NCI-H2107 (cell line): Measurements from ENCODE around the gene TCAP.

ENCODE experiments used
- DNase-seq: peaks from one replicate; lab custom pipeline; 2025; lab: John Stamatoyannopoulos, UW

TCAP gene

DNA sequence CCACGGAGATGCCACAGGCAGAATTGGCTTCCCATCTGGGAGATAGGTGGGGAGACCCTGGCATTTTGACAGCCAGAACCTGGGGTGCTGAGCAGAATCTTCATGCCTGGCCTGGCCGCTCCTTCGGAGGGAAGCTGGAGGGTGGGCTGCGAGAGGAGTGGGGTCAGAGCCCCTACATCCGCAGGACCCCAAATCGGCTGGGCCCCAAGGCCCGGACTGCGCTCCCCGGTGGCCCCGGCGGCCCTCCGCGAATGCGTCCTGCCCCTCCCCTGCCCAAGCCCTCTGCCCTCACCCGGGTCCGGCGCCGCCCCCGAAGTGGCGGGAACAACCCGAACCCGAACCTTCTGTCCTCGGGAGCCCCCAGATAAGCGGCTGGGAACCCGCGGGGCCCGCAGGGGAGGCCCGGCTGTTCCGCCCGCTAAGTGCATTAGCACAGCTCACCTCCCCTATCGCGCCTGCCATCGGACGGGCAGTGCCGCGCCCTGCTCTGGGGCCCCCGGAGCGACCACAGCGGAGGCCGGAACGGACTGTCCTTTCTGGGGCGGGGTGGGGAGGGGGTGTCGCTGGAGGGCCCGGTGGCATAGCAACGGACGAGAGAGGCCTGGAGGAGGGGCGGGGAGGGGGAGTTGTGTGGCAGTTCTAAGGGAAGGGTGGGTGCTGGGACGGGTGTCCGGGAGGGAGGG lies 2.3 kb downstream of the TCAP start:
- no peak for DNase-seq

DNA sequence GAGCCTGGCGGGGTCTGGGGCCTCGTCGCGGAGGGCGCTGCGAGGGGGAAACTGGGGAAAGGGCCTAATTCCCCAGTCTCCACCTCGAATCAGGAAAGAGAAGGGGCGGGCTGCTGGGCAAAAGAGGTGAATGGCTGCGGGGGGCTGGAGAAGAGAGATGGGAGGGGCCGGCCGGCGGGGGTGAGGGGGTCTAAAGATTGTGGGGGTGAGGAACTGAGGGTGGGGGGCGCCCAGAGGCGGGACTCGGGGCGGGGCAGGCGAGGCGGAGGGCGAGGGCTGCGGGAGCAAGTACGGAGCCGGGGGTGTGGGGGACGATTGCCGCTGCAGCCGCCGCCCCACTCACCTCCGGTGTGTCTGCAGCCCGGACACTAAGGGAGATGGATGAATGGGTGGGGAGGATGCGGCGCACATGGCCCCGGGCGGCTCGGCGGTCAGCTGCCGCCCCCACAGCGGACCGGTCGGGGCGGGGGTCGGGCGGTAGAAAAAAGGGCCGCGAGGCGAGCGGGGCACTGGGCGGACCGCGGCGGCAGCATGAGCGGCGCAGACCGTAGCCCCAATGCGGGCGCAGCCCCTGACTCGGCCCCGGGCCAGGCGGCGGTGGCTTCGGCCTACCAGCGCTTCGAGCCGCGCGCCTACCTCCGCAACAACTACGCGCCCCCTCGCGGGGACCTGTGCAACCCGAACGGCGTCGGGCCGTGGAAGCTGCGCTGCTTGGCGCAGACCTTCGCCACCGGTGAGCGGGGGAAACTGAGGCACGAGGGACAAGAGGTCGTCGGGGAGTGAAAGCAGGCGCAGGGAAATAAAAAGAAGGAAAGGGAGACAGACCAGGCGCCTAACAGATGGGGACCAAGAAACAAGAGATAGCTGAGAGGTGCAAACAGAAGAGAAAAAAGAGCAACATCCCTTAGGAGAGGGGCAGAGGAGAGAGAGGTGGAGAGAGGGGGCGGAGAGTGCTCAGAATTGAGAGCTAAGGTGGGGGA lies 3.1 kb downstream of the TCAP start, which contains the start of gene PNMT:
PNMT (plus strand) TSS at position 509 of the 980 bp plus-strand sequence; CDS start at position 532, 23 bp downstream.
- peak; percentile 52 for DNase-seq

- no peak for DNase-seq
Observed at GRCh38 chr17:39669897-39670735, 5.0 kb downstream of the TCAP start.

DNA sequence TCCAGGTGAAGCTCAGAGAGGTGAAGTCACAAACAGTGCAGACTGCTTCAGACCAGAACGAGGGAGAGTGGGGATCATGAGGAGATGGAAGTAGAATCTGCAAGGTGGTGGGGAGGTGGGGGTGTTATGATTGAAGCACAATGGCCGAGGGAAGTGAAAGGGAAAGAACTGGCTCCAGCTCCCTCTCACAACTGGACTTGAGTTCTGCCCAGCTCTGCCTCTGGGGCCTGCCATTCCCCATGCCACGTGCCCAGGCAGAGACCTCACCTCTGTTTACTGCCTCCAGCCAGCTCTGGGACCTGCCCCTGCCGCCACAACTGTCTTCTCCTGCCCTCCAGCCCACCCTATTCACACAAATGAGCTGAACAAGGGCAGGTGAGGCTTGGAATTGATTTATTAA lies 5.6 kb downstream of the TCAP start:
- no peak for DNase-seq

DNA sequence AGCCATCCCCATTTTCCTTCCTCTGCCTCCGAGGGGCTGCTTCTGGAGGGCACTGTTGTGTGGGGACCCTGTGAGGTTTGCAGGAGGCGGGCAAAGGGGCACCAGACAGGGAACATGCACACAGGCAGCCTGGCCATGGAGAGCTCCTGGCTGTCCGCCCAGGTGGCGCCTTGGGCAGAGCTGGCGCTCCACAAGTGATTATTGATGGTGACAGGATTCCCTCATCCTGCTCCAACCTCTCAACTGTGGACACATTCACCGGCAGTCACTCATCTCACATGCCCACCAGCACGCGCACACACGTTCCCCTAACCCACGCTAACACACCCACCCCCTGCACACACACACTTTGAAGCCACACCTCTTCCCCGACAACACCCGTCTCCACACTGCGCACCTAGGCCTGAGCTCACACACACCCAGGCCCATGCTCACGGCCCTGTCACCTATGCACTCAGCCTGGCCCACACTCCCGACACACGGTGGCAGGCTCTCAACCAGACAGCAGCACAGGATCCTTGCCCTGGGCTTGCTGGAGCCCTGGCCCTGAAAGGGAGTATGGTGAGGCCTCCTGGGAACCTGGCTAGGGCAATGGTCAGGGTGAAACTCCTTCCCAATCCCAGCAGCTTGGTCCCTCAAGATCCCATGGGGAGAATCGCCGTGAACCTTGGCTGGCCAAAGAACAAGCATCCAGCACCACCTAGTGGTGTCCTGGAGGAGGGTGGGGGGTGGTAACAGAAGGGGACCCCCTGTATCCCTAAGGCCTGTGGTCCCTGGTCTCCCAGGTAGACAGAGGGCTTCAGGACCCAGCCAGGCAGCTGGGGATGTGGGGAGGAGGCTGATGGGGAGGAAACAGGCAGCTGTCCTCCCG lies 6.7 kb downstream of the TCAP start:
- no peak for DNase-seq

- no peak for DNase-seq
Observed at GRCh38 chr17:39672522-39673334, 7.6 kb downstream of the TCAP start.

DNA sequence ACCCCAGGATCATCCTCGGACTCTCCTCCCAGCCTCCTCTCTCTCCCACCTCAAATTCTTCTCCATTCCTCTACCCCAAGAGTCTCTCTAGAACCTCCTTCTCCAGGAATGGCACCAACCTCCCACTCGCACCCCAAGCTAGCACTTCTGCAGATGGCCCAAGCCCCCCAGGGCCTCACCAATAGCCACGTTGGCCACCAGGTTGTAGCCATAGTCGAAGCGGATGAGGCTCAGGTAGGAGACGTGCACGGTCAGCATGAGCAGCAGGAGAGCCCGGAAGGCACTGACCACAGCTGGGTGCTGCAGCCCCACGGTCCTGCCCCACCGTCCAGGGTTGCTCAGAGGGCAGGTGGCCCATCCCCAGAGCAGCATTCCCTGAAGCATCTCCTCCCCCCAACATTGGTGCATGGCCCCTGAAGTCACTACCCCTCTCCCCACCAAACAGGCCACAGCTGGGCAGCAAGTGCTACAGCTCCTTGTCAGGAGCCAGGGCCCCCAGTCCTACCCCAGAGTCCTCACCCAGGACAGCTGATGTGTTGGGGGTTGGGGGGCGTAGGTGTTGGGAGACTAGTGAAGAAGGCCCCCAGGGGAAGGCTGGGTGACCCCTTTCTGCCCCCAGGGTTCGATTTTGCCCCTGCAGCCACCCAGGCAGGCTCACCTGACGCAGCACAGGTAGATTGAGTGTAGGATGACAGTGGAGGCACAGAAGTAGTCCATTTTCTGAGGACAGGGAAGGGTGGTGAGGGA lies 8.4 kb downstream of the TCAP start:
- DNase-seq: no peak

GRCh38 chr17:39674179-39674578 lies 9.0 kb downstream of the TCAP start:
- no peak for DNase-seq

DNA sequence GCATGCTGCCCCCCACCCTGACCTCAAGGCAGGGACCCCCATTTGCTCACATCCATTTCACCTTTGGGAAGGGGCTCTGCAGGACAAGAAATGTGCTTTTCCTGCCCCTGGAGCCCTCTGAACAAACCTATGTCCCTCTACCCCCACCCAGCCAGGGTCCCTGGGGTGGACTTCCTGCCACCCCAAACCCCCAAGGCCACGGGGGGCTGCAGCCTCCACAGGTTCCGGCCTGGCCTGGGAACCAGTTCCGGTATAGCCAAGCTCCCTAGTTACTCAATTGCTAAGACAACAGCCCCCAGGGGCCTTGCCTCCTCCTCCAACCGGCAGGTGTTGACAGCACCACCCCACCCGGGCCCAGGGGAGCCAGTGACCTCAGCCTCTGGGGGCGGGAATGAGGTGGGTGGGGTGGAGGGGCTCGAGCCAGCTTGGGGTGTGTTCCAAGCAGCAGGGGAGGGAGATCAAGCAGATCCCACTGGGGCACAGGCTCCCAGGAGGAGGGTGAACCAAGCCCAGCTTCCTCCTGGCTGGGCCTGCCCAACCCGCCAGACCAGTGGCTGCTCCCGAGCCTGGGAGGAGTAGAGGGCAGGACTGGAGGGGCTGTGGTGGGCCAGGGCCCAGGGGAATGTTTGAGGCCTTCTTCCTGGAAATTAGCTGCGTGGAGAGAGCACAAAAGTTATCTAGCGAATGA lies 9.7 kb downstream of the TCAP start:
- DNase-seq: peak; percentile 73

DNA sequence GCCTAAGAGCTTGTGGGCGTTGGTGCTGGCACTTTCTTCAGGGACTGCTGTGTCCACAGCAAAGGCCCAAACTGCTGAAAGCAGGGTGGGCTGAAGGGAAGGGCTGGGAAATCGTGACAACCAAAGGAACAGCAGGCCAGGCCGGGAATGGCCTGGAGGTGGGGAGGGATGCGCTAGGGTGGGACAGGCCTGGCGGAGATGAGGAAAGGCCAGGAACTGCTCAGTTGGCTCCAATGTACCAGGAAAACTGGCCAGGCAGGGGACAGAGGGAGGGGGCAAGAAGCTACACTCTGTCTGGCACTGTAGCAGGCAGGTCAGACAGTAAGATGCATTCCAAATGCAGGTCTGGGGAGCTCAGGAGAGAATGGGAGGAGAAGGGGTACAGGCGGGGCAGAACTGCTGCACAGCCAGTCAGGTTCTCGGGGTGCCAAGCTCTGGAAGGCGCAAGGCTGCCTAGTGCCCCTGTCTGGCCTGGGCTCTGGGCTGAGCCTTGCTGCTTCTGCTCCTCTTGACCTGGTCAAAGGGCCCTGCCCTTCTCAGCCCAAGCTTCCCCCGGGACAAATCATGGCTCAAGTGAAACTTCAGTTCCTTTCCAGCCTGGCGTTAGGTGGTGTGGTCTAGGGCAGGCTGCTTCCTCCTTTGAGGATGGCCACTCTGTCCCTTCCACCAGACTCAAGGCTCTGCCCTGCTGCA lies 10.4 kb downstream of the TCAP start:
- no peak for DNase-seq

DNA sequence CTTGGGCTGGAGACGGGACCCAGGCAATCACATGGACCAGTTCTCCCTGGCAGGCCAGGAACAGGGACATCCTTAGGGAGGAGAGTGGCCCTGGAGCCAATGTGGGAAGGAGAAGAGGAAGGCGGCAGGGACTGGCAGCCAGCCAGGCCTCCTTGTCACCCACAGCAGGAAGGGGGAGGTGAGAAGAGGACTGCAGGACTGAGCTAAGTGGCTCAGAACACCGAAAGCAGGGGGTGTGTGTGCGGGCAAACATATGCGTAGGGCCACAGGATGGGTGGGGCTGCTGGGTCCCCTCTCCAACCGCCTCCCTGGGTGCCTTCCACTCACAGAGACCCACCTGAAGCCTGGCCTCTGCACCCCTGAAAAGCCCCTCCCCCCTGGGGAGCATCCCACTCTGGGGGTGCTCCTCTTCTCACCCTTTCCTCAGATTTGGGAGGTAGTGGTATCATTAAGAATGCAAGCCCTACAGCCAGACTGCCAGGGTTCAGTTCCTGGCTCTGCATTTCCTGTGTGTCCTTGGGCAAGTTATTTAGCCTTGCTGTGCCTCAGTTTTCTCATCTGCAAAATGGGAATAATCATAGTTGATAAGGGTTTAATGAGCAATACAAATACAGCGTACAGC lies 11.2 kb downstream of the TCAP start:
- peak; percentile 78 for DNase-seq

- no peak for DNase-seq
Observed at GRCh38 chr17:39677072-39677471, 11.9 kb downstream of the TCAP start.

DNA sequence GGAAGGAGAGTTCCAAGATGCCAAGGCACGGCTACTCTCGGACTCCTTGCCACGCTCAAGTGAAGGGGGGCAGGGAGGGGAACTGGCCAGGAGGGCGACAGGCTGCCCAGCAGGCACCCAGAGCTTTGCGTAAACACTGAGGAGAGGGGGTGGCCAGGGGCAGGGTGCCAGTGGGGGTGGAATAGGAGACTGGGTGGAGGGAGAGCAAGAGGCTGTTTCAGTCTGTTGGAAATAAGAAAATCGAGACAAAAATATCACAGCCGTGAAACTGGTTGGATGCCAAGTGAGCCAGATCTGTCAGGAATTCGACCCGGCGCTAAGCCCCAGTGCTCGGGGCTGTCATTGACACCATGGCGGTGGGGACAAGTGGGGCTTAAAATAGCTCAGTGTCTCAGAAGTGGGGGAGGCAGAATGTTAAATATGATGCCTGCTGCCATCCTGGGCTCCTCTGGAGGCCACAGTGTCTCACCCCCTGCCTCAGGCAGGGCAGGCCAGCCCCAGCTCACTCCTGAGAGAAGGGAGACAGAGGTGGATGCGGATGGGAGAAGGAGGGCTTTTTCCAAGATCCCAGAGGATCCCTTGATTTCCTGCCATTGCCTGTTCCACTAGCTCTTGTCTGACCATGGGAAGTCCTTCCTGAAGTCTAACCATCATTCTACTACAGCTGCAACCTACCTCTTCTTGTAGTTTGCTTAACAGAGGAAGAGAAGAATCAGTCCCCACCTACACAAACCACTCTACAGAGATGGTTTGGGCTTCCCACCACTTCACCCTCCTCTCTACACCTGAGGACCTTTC lies 12.6 kb downstream of the TCAP start:
- DNase-seq: peak; percentile 89

GRCh38 chr17:39678340-39679116 lies 13.4 kb downstream of the TCAP start:
- no peak for DNase-seq

DNA sequence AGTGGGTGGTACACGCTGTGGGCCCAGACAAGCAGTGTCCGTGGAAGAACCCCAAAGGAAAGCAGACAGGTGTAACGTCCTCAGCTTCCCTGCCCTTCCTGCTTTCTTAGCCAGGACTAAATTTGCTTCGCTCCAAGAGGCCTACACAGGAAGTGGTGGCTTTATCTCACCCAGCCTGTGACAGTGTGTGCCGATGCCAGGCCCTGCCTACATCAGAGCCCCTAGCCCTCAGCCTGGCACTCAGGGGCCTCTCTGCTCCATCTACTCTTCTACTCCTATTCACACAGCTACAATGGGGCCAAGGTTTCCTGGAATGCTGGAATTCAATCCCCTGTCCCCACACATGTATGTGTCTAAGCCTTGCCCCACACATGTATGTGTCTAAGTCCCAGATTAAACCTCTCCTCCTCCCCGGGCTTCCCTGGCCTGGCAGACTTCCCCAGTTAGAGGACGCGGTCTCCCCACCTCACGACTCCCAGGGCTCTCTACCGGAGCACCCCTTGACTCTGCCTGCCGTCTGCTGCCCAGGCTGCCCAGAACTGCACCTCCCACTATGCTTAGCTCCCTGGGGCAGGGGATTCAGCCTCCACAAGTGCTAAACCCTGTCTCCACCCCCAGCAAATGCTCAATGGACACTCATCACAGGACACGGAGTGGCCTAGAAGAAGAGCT lies 14.5 kb downstream of the TCAP start:
- DNase-seq: no peak
